ENCODE data around the gene FGF12. TPM values are rescaled to one million over a fixed set of nuclear protein-coding genes. Genes with fewer than 3 reads are reported as not detected.

Gene FGF12
- total RNA-seq, 1 experiment from 2014 or later = 0.07 TPM

DNA sequence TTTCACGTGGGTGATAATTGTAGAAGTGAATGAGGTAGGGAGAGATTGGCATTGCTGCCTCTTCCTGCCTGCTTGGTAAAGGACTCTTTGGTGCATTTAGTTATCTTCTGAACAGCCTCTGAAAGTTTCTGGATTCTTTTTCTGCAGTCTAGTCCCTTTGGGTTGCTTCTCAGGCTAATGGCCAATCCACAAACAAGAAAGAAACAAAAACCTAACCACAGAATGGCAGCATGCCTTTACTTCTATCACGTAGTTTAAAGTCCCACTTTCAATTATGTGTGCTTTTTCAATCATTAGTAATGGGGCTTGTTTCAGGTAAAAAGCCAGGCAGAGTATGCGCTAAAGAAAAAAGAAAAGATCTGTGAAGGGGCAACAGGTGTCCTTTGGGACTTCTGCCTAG lies 7.4 kb downstream of the FGF12 start:
- POLR2A ChIA-PET = no interaction called here
- no peak overlapping the region for H2AFZ ChIP-seq (ENCODE audit: low read depth, low read length, poor library complexity, severe bottlenecking)
- H3K27me3 ChIP-seq (ENCODE audit: insufficient read depth, low read length) = peaks cover 35% of the 10 kb centered on the region
- CTCF ChIA-PET = no interaction called here
- H3K4me3 ChIP-seq (replicated peaks in 1 of 2; ENCODE audit: low read depth in 1 of 2, low read length in 2 of 2) = no peak overlapping the region
- no TSS peak for BruUV-seq (replicated peaks)
- RAD21 ChIA-PET (ENCODE audit: low non-redundant PET in 1 of 2, low total read pairs in 2 of 2, uncharacterized antibody in 2 of 2, unreplicated experiment in 2 of 2) = no interaction called here
- no peaks in the 10 kb centered on the region for H3K36me3 ChIP-seq (ENCODE audit: control insufficient read depth in 1 of 2, insufficient read depth in 2 of 2, low read length in 2 of 2)
- ATAC-seq (no peak), DNase-seq (ENCODE audit: low read depth, low spot score) (no peak)
- H3K79me2 ChIP-seq (ENCODE audit: insufficient read depth, low read length) = no peaks in the 10 kb centered on the region
- no peaks in the 10 kb centered on the region for H3K9me2 ChIP-seq (ENCODE audit: insufficient read depth)
- no peaks in the 10 kb centered on the region for H3K4me1 ChIP-seq (ENCODE audit: control insufficient read depth in 1 of 2, insufficient read depth in 2 of 2, low read length in 2 of 2)
- H3K27ac ChIP-seq (ENCODE audit: low read depth, low read length) = no peak overlapping the region
- H3K4me2 ChIP-seq (ENCODE audit: low read length) = no peak overlapping the region
- no peak overlapping the region for H3K9ac ChIP-seq (ENCODE audit: low read length)
- intact Hi-C loops (cut with micrococcal nuclease) = no loop called here
- TF ChIP-seq, protein P1, sequence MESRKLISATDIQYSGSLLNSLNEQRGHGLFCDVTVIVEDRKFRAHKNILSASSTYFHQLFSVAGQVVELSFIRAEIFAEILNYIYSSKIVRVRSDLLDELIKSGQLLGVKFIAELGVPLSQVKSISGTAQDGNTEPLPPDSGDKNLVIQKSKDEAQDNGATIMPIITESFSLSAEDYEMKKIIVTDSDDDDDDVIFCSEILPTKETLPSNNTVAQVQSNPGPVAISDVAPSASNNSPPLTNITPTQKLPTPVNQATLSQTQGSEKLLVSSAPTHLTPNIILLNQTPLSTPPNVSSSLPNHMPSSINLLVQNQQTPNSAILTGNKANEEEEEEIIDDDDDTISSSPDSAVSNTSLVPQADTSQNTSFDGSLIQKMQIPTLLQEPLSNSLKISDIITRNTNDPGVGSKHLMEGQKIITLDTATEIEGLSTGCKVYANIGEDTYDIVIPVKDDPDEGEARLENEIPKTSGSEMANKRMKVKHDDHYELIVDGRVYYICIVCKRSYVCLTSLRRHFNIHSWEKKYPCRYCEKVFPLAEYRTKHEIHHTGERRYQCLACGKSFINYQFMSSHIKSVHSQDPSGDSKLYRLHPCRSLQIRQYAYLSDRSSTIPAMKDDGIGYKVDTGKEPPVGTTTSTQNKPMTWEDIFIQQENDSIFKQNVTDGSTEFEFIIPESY (IDR thresholded peaks at IDR 0.05; ENCODE audit: extremely low read depth, insufficient replicate concordance, low read length) = no peak
- no peak for TF ChIP-seq SP1 (IDR thresholded peaks at IDR 0.05; ENCODE audit: low read depth)
- TF ChIP-seq POLR2A (IDR thresholded peaks at IDR 0.05; ENCODE audit: borderline replicate concordance, extremely low read depth, insufficient read depth, insufficient read length) = no peak
- TF ChIP-seq YY1 (IDR thresholded peaks at IDR 0.05; ENCODE audit: extremely low read depth, insufficient replicate concordance, low read depth, low read length) = no peak
- TF ChIP-seq, protein P2, sequence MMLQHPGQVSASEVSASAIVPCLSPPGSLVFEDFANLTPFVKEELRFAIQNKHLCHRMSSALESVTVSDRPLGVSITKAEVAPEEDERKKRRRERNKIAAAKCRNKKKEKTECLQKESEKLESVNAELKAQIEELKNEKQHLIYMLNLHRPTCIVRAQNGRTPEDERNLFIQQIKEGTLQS (IDR thresholded peaks at IDR 0.05) = no peak
- TF ChIP-seq ELF1 (IDR thresholded peaks at IDR 0.05; ENCODE audit: borderline replicate concordance, low read depth) = no peak
- no peak for TF ChIP-seq SIN3A (IDR thresholded peaks at IDR 0.05; ENCODE audit: low read depth)
- TF ChIP-seq CTCF (IDR thresholded peaks at IDR 0.05 in 2 of 3, conservative IDR thresholded peaks at IDR 0.05 in 1 of 3; ENCODE audit: borderline replicate concordance in 1 of 3, insufficient read depth in 1 of 3, low read depth in 2 of 3, low read length in 2 of 3) = no peak
- no peak for TF ChIP-seq EZH2 (IDR thresholded peaks at IDR 0.05)
- TF ChIP-seq, protein P3, sequence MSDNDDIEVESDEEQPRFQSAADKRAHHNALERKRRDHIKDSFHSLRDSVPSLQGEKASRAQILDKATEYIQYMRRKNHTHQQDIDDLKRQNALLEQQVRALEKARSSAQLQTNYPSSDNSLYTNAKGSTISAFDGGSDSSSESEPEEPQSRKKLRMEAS (IDR thresholded peaks at IDR 0.05) = no peak
- TF ChIP-seq CEBPB (IDR thresholded peaks at IDR 0.05; ENCODE audit: low read depth) = no peak
- TF ChIP-seq JUND (IDR thresholded peaks at IDR 0.05) = no peak
- no peak for TF ChIP-seq CBX3 (IDR thresholded peaks at IDR 0.05; ENCODE audit: low read depth)
- no peak for TF ChIP-seq RAD21 (IDR thresholded peaks at IDR 0.05; ENCODE audit: low read depth)
- no peaks in the 10 kb centered on the region for H3K9me3 ChIP-seq (ENCODE audit: control insufficient read depth in 1 of 2, insufficient read depth in 1 of 2, low read depth in 1 of 2, low read length in 2 of 2)
- no peaks in the 10 kb centered on the region for H4K20me1 ChIP-seq (ENCODE audit: insufficient read depth)
